RWPE2 (cell line): ENCODE results near the gene ARHGAP15.
A peak's percentile ranks its signal among the peaks of the same experiment; 100 is the strongest.

Experiments
- ATAC-seq: fragments of 200-7000 bp; cut with Tn5 transposase; 3 replicates; pipeline ENCODE4 v1.9.1; 2021; ENCODE audit warnings: low read depth
- DNase-seq: peaks from one replicate; pipeline ENCODE4 v3.0.0-alpha.2; 2020; ENCODE audit warnings: low spot score
- H3K27ac ChIP-seq: fragments of 450-650 bp; 2 replicates; pipeline ENCODE4 v1.5.1; 2017; ENCODE audit warnings: mild to moderate bottlenecking; ENCODE audit not compliant: poor library complexity, severe bottlenecking
- H3K27me3 ChIP-seq: fragments of 250-450 bp; sonication (Bioruptor Pico); 2 replicates; pipeline ENCODE4 v1.5.1; 2021; ENCODE audit warnings: mild to moderate bottlenecking, moderate library complexity; ENCODE audit not compliant: insufficient read depth, poor library complexity, severe bottlenecking
- H3K36me3 ChIP-seq: fragments of 250-450 bp; sonication (Bioruptor Pico); 2 replicates; pipeline ENCODE4 v1.5.1; 2020; ENCODE audit warnings: low read depth, mild to moderate bottlenecking, moderate library complexity
- H3K4me1 ChIP-seq: fragments of 250-450 bp; sonication (Bioruptor Pico); 2 replicates; pipeline ENCODE4 v1.5.1; 2021; ENCODE audit warnings: mild to moderate bottlenecking, moderate library complexity; ENCODE audit not compliant: insufficient read depth, poor library complexity, severe bottlenecking
- H3K4me3 ChIP-seq: fragments of 250-450 bp; sonication (Bioruptor Pico); 2 replicates; pipeline ENCODE4 v1.5.1; 2021; ENCODE audit warnings: mild to moderate bottlenecking, moderate library complexity; ENCODE audit not compliant: severe bottlenecking
- H3K9me3 ChIP-seq: fragments of 250-450 bp; sonication (Bioruptor Pico); 2 replicates; pipeline ENCODE4 v1.5.1; 2021; ENCODE audit warnings: mild to moderate bottlenecking, moderate library complexity; ENCODE audit not compliant: severe bottlenecking
- TF ChIP-seq, protein P1 (sequence below): fragments of 450-650 bp; IDR thresholded peaks from one replicate; pipeline ENCODE4 v1.5.1; 2017; ENCODE audit warnings: mild to moderate bottlenecking, moderate library complexity; ENCODE audit not compliant: poor library complexity, severe bottlenecking

The ARHGAP15 gene

DNA sequence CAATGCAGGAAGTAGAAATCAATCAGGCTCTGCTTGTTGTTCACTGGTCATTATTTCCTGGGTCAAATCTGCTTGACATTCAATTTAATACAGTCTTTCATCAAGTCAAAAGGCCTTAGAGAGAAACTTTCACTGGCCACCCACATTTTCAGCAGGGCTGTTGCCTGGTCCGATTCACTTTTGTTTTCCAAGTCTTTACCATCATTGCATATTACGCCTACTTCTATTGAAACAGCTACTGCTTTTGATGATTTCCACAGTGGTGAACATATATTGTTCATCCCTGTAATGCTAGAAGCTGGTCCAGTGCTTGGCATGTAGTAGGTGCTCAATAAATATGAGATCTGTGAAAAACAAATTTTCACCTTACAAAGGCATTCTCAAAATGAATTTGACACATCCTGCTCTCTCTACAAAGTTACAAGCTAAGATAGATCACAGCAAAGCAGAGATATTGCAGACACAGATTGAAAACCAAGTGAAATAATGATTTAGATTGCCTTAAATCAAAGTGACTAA is 600.1 kb downstream of the ARHGAP15 start:
- Histone ChIP-seq H3K27me3 (no peaks in the 10 kb centered on the region), H3K36me3 (no peaks in the 10 kb centered on the region), H3K4me1 (peaks cover 21% of the 10 kb centered on the region), H3K27ac (peak overlapping the region; percentile 4), H3K9me3 (no peaks in the 10 kb centered on the region), H3K4me3 (no peak overlapping the region)
- DNase-seq (no peak), ATAC-seq (no peak)
- TF ChIP-seq, protein P1, sequence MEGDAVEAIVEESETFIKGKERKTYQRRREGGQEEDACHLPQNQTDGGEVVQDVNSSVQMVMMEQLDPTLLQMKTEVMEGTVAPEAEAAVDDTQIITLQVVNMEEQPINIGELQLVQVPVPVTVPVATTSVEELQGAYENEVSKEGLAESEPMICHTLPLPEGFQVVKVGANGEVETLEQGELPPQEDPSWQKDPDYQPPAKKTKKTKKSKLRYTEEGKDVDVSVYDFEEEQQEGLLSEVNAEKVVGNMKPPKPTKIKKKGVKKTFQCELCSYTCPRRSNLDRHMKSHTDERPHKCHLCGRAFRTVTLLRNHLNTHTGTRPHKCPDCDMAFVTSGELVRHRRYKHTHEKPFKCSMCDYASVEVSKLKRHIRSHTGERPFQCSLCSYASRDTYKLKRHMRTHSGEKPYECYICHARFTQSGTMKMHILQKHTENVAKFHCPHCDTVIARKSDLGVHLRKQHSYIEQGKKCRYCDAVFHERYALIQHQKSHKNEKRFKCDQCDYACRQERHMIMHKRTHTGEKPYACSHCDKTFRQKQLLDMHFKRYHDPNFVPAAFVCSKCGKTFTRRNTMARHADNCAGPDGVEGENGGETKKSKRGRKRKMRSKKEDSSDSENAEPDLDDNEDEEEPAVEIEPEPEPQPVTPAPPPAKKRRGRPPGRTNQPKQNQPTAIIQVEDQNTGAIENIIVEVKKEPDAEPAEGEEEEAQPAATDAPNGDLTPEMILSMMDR, result no peak

GRCh38 chr2:143730155-143730952 is 601.1 kb downstream of the ARHGAP15 start:
- H3K36me3 ChIP-seq, result no peaks in the 10 kb centered on the region
- H3K9me3 ChIP-seq, result no peaks in the 10 kb centered on the region
- no peak overlapping the region for H3K4me3 ChIP-seq
- no peaks in the 10 kb centered on the region for H3K27me3 ChIP-seq
- H3K27ac ChIP-seq, result peak overlapping the region; percentile 4
- no peak for DNase-seq
- ATAC-seq, result peak; percentile 84
- TF ChIP-seq, protein P1, result no peak
- peaks cover 21% of the 10 kb centered on the region for H3K4me1 ChIP-seq

- TF ChIP-seq, protein P1, result no peak
- H3K36me3 ChIP-seq, result no peaks in the 10 kb centered on the region
- H3K27me3 ChIP-seq, result no peaks in the 10 kb centered on the region
- no peaks in the 10 kb centered on the region for H3K9me3 ChIP-seq
- ATAC-seq (no peak), DNase-seq (no peak)
- H3K27ac ChIP-seq, result no peak overlapping the region
- peaks cover 21% of the 10 kb centered on the region for H3K4me1 ChIP-seq
- no peak overlapping the region for H3K4me3 ChIP-seq
These were observed 601.7 kb downstream of the ARHGAP15 start for GRCh38 chr2:143730953-143731260.

- H3K36me3 ChIP-seq, result no peaks in the 10 kb centered on the region
- peaks cover 21% of the 10 kb centered on the region for H3K4me1 ChIP-seq
- no peak overlapping the region for H3K27ac ChIP-seq
- H3K4me3 ChIP-seq, result no peak overlapping the region
- TF ChIP-seq, protein P1, result no peak
- H3K9me3 ChIP-seq, result no peaks in the 10 kb centered on the region
- ATAC-seq (peak; percentile 70), DNase-seq (no peak)
- no peaks in the 10 kb centered on the region for H3K27me3 ChIP-seq
These were observed 602.9 kb downstream of the ARHGAP15 start for GRCh38 chr2:143732076-143732475.

- no peaks in the 10 kb centered on the region for H3K27me3 ChIP-seq
- DNase-seq (no peak), ATAC-seq (no peak)
- peaks cover 21% of the 10 kb centered on the region for H3K4me1 ChIP-seq
- H3K4me3 ChIP-seq, result no peak overlapping the region
- TF ChIP-seq, protein P1, result no peak
- H3K36me3 ChIP-seq, result no peaks in the 10 kb centered on the region
- H3K9me3 ChIP-seq, result no peaks in the 10 kb centered on the region
- no peak overlapping the region for H3K27ac ChIP-seq
These were observed 603.7 kb downstream of the ARHGAP15 start for GRCh38 chr2:143732871-143733270.
